ENCODE measurements around the gene LMX1B.

Gene LMX1B

DNA sequence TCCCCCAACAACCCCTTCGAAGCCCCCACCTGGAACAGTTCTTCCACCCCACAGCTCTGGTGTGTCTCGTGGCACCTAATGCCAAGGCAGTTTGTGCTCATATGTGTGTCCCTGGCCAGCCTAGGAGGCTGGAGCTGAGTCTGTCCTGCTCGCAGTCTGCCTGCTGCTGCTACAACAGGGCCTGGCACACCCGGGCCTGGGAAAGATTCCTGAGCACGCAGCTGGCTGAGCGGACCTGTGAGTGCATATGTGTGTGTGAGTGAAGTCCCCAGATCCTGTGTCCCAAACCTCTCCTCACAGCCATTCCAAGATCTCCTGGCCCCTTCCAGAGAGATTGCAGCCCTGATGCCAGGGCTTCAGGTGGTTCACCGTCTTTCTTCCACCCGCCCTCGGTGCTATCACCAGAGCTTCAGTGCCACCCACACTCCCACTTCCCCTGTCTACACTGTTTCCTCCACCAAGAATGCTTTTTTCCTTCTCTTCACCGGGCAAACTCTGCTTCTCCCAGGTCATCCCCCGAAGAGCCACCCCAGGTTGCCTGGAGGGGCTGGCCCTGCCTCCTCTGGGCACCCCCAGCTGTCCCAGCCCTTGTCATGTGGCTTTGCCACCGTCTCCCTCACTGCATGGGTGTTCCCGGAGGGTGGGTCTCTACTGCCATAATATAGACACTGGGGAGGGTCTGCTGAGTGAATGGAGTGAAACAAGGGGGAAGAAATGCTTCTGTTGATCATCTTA, 28.4 kb downstream of the LMX1B start:
- TF ChIP-seq, protein P1, sequence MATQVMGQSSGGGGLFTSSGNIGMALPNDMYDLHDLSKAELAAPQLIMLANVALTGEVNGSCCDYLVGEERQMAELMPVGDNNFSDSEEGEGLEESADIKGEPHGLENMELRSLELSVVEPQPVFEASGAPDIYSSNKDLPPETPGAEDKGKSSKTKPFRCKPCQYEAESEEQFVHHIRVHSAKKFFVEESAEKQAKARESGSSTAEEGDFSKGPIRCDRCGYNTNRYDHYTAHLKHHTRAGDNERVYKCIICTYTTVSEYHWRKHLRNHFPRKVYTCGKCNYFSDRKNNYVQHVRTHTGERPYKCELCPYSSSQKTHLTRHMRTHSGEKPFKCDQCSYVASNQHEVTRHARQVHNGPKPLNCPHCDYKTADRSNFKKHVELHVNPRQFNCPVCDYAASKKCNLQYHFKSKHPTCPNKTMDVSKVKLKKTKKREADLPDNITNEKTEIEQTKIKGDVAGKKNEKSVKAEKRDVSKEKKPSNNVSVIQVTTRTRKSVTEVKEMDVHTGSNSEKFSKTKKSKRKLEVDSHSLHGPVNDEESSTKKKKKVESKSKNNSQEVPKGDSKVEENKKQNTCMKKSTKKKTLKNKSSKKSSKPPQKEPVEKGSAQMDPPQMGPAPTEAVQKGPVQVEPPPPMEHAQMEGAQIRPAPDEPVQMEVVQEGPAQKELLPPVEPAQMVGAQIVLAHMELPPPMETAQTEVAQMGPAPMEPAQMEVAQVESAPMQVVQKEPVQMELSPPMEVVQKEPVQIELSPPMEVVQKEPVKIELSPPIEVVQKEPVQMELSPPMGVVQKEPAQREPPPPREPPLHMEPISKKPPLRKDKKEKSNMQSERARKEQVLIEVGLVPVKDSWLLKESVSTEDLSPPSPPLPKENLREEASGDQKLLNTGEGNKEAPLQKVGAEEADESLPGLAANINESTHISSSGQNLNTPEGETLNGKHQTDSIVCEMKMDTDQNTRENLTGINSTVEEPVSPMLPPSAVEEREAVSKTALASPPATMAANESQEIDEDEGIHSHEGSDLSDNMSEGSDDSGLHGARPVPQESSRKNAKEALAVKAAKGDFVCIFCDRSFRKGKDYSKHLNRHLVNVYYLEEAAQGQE (IDR thresholded peaks at IDR 0.05; ENCODE audit: insufficient read depth in 1 of 2, low read depth in 2 of 2, low read length in 2 of 2) = no peak
- TF ChIP-seq POLR2AphosphoS5 (IDR thresholded peaks at IDR 0.05; ENCODE audit: low read depth, low read length) (no peak), SIN3A (IDR thresholded peaks at IDR 0.05; ENCODE audit: borderline replicate concordance, insufficient read depth, low read length) (no peak), FOXP2 (optimal IDR thresholded peaks at IDR 0.05; ENCODE audit: borderline replicate concordance, extremely low read depth, extremely low read length, insufficient read depth) (no peak), TAF1 (IDR thresholded peaks at IDR 0.05; ENCODE audit: borderline replicate concordance, insufficient read depth, low read length) (no peak)

DNA sequence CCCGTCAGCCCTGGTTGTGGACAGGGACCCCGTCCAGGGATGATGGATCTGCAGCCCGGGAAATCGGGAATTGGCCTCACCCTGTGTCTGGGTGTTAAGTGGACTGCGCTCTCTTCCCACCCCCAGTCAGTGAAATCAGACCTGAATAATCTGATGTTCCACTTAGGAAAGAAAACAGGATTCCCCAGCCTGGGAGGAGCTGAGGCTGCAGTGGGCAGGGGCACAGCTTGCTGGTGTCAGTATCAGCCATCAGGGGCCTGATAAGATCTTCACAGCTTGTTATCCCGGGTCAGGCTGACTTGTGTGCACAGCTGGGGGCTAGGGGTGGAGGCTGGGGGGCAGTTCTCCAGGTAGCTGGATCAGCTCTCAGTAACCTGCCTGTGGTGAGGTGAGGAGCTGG, 29.1 kb downstream of the LMX1B start:
- no peak for TF ChIP-seq SIN3A (IDR thresholded peaks at IDR 0.05; ENCODE audit: borderline replicate concordance, insufficient read depth, low read length)
- TF ChIP-seq TAF1 (IDR thresholded peaks at IDR 0.05; ENCODE audit: borderline replicate concordance, insufficient read depth, low read length) = no peak

DNA sequence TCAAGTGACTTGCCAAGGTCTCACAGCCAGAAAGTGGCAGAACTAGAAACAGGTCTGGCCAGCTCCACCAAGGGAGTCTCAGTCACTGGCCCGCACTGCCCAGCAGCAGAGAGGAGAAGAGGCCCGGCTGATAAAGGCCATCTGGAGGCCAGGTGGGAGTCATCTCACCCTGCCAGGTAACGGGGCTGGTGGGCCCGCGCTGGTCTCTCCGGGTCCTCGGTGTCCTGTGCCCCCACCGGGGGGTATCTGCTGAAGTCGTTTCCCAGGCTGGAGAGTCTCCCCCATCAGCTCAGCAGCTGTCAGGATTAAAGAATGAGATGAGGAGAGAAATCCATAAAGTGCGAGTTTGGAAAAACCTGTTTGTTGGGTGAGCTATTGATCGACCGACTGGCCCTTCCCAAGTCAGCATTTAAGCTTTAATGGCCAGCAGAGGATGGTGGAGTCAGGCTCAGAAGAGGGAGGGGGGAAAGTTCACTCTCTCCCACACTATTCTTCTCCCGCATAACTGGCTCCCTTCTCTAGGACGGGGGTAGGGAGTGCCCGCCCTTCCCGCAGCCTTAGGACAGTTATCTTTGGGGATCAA, 30.3 kb downstream of the LMX1B start:
- no peak for TF ChIP-seq SIN3A (IDR thresholded peaks at IDR 0.05; ENCODE audit: borderline replicate concordance, insufficient read depth, low read length)
- TF ChIP-seq, protein P1 (IDR thresholded peaks at IDR 0.05; ENCODE audit: insufficient read depth in 1 of 2, low read depth in 2 of 2, low read length in 2 of 2) = no peak

DNA sequence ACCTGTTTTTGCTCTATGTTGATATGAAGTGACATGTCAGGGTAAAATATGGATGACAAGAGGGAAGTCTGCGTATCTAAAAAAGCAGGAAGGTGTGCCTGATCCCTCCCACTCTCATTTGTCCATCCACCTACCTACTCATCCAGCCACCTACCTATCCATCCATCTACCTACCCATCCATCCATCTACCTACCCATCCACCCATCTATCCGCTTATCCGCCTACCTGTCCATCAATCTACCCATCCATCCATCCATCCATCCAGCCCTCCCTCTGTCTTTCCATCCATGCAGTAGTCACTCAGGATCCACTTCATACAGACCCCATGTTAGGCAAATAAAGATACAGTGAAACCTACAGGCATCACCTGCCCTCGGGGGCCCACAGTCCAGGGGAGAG, 32.4 kb downstream of the LMX1B start:
- TF ChIP-seq FOXP2 (optimal IDR thresholded peaks at IDR 0.05; ENCODE audit: borderline replicate concordance, extremely low read depth, extremely low read length, insufficient read depth) = no peak
- no peak for TF ChIP-seq TAF1 (IDR thresholded peaks at IDR 0.05; ENCODE audit: borderline replicate concordance, insufficient read depth, low read length)
- TF ChIP-seq, protein P1 (IDR thresholded peaks at IDR 0.05; ENCODE audit: insufficient read depth in 1 of 2, low read depth in 2 of 2, low read length in 2 of 2) = no peak
- no peak for TF ChIP-seq POLR2AphosphoS5 (IDR thresholded peaks at IDR 0.05; ENCODE audit: low read depth, low read length)
- no peak for TF ChIP-seq SIN3A (IDR thresholded peaks at IDR 0.05; ENCODE audit: borderline replicate concordance, insufficient read depth, low read length)

DNA sequence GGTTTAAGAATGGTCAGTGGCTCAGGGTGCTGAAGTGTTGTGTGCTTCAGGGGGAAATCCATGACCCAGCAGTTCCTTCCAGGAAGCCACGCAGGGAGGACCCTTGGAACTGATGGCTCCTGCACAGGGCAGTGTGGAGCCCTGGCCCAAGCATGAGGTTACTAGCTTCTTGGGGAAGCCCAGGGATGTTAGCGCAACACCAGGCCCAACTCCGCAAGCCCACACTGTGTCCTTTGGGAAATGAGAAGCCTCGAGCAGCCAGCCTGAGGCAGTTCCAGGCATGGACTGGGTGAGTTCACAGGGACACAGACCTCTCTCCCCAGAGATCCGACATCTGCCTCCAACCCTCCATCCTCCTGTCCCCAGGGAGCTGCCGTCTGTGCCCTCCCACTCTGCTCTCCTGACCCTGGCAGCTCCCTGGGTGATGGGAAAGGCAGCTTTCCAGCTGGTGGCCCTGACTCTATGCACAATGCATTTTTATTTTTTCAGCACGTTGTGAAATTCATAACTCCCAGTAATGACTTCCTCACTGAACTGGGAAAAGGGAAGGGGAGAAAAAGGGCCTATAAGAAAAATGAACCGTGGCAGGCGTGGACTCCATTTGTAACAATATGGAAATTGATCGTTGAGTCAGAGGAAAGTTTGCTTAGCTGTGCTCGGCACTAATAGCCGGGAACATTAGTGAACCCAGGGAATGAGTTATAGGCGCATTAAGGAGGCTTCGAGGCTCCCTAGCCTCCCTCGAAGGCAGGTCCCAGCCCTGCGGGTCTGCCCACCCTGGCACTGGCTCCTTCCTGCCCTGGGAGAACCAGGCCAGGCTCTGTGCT, 34.1 kb downstream of the LMX1B start:
- TF ChIP-seq FOXP2 (optimal IDR thresholded peaks at IDR 0.05; ENCODE audit: borderline replicate concordance, extremely low read depth, extremely low read length, insufficient read depth) (no peak), POLR2AphosphoS5 (IDR thresholded peaks at IDR 0.05; ENCODE audit: low read depth, low read length) (no peak), SIN3A (IDR thresholded peaks at IDR 0.05; ENCODE audit: borderline replicate concordance, insufficient read depth, low read length) (no peak), TAF1 (IDR thresholded peaks at IDR 0.05; ENCODE audit: borderline replicate concordance, insufficient read depth, low read length) (no peak)
- TF ChIP-seq, protein P1 (IDR thresholded peaks at IDR 0.05; ENCODE audit: insufficient read depth in 1 of 2, low read depth in 2 of 2, low read length in 2 of 2) = no peak

Data from PFSK-1 (cell line).